ENCODE results near the gene EPYC. TPM values are rescaled to one million over a fixed set of nuclear protein-coding genes. Genes with fewer than 3 reads are reported as not detected.

Gene EPYC
- total RNA-seq, 5 donors from 2014 or later (not counting 1 experiment from before 2014, with no cell fraction given) = not detected

DNA sequence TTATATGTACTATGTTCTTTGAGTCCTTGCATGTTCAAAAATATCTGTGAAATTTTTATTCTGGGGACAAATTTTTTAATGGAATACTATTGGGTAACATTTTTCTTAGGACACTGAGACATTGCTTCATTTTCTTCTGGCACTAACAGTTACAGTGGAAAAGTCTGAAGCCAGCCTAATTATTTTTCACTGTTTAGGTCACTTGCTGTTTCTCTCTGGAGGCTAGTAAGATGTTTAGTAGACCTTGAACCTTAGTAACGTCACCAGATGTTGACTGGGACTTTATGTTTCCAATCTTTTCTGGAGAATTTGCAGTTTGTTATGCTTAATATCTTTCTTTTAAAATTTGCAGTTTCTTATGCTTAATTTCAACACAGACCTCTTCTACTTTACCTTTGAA lies 12.3 kb upstream of the EPYC start:
- POLR2A ChIA-PET = no interaction called here
- no CpG with 5 or more reads among the region's 1 CpG for WGBS (ENCODE audit: insufficient coverage)
- no peak for ATAC-seq (replicated peaks in 1 of 4)

DNA sequence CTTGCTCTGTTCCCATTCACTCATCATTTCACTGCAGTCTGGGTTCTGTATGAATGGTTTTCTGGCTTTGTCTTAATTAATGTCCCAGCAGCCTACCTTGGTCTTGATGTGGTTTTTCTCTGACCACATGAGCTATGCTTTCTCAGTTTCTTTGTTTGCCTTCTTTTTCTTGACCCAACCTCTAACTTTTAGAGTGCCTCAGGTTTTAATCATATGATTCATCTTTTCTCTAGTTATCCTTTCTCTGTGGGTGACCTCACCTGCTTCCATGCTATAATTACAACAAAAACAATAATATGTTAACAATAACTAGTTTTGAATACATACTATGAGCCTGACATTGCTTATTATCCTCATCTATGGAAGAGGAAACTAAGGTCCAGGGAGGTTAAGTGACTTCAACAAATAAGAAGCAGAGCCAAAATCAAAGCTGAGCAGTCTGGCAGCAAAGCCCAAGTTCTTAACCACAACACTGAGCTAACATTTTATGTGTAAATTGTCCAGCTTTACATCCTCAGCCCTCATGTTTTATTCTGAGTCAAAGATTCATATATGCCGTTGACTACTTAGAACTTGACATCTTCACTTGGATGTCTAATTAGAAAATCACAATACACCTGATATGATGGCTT lies 4.7 kb upstream of the EPYC start:
- DNase-seq = no peak
- no peak overlapping the region for H3K27ac Mint-ChIP-seq
- no CpG with 5 or more reads among the region's 1 CpG for whole genome bisulfite sequencing (ENCODE audit: insufficient coverage)
- H3K4me1 Mint-ChIP-seq = peaks cover 0 to 11% (median 4%) of the 10 kb centered on the region in 3 donors
- H3K36me3 Mint-ChIP-seq = no peaks in the 10 kb centered on the region
- H3K4me3 Mint-ChIP-seq = no peak overlapping the region
- H3K9me3 Mint-ChIP-seq = no peaks in the 10 kb centered on the region
- Histone ChIP-seq H3K4me1 (ENCODE audit: control insufficient read depth in 1 of 2, extremely low read depth in 1 of 2, insufficient read depth in 2 of 2, low read length in 2 of 2) (no peaks in the 10 kb centered on the region), H3K27me3 (replicated peaks in 1 of 2; ENCODE audit: control insufficient read depth in 2 of 2, extremely low read depth in 1 of 2, insufficient read depth in 2 of 2, low read length in 1 of 2) (no peaks in the 10 kb centered on the region), H3K27ac (ENCODE audit: low read length) (no peak overlapping the region), H3K4me3 (ENCODE audit: control insufficient read depth in 1 of 2, extremely low read depth in 1 of 2, low read length in 1 of 2) (no peak overlapping the region), H3K36me3 (ENCODE audit: control insufficient read depth in 2 of 2, extremely low read depth in 1 of 2, insufficient read depth in 1 of 2, low read length in 1 of 2) (no peaks in the 10 kb centered on the region), H3K9me3 (no peaks in the 10 kb centered on the region)
- H3K27me3 Mint-ChIP-seq = peaks cover 9 to 10% of the 10 kb centered on the region in 2 donors
- no peak for ATAC-seq (replicated peaks in 1 of 4)
- POLR2A ChIA-PET = no interaction called here
- CTCF ChIA-PET = no interaction called here

More for the DNA sequence above, 12.3 kb upstream of the EPYC start:
- Histone ChIP-seq H3K27ac (ENCODE audit: low read length) (no peak overlapping the region), H3K4me1 (ENCODE audit: control insufficient read depth in 1 of 2, extremely low read depth in 1 of 2, insufficient read depth in 2 of 2, low read length in 2 of 2) (no peaks in the 10 kb centered on the region), H3K9me3 (no peaks in the 10 kb centered on the region), H3K4me3 (ENCODE audit: control insufficient read depth in 1 of 2, extremely low read depth in 1 of 2, low read length in 1 of 2) (no peak overlapping the region), H3K27me3 (replicated peaks in 1 of 2; ENCODE audit: control insufficient read depth in 2 of 2, extremely low read depth in 1 of 2, insufficient read depth in 2 of 2, low read length in 1 of 2) (no peaks in the 10 kb centered on the region), H3K36me3 (ENCODE audit: control insufficient read depth in 2 of 2, extremely low read depth in 1 of 2, insufficient read depth in 1 of 2, low read length in 1 of 2) (no peaks in the 10 kb centered on the region)
- H3K27ac Mint-ChIP-seq = no peak overlapping the region
- H3K36me3 Mint-ChIP-seq = no peaks in the 10 kb centered on the region
- H3K4me3 Mint-ChIP-seq = no peak overlapping the region
- CTCF ChIA-PET = no interaction called here
- H3K4me1 Mint-ChIP-seq = no peaks in the 10 kb centered on the region
- DNase-seq = no peak
- peaks cover 0 to 3% (median 0%) of the 10 kb centered on the region in 3 donors for H3K9me3 Mint-ChIP-seq
- peaks cover 5 to 7% of the 10 kb centered on the region in 2 donors for H3K27me3 Mint-ChIP-seq

GRCh38 chr12:91007531-91008290 lies 2.9 kb upstream of the EPYC start:
- POLR2A ChIA-PET = no interaction called here
- DNase-seq (no peak), ATAC-seq (replicated peaks in 1 of 4) (no peak)
- Histone ChIP-seq H3K27me3 (replicated peaks in 1 of 2; ENCODE audit: control insufficient read depth in 2 of 2, extremely low read depth in 1 of 2, insufficient read depth in 2 of 2, low read length in 1 of 2) (no peaks in the 10 kb centered on the region), H3K9me3 (no peaks in the 10 kb centered on the region), H3K4me1 (ENCODE audit: control insufficient read depth in 1 of 2, extremely low read depth in 1 of 2, insufficient read depth in 2 of 2, low read length in 2 of 2) (no peaks in the 10 kb centered on the region), H3K36me3 (ENCODE audit: control insufficient read depth in 2 of 2, extremely low read depth in 1 of 2, insufficient read depth in 1 of 2, low read length in 1 of 2) (no peaks in the 10 kb centered on the region), H3K4me3 (ENCODE audit: control insufficient read depth in 1 of 2, extremely low read depth in 1 of 2, low read length in 1 of 2) (no peak overlapping the region), H3K27ac (ENCODE audit: low read length) (no peak overlapping the region)
- WGBS (ENCODE audit: insufficient coverage) = no CpG with 5 or more reads among the region's 2 CpGs
- H3K4me3 Mint-ChIP-seq = no peak overlapping the region
- no peaks in the 10 kb centered on the region for H3K36me3 Mint-ChIP-seq
- H3K9me3 Mint-ChIP-seq = no peaks in the 10 kb centered on the region
- CTCF ChIA-PET = no interaction called here
- no peak overlapping the region for H3K27ac Mint-ChIP-seq
- H3K4me1 Mint-ChIP-seq = peaks cover 0 to 11% (median 4%) of the 10 kb centered on the region in 3 donors
- peaks cover 2 to 5% of the 10 kb centered on the region in 2 donors for H3K27me3 Mint-ChIP-seq

GRCh38 chr12:91003737-91004136 lies 1.0 kb downstream of the EPYC start:
- no peak for DNase-seq
- H3K36me3 Mint-ChIP-seq = no peaks in the 10 kb centered on the region
- H3K27me3 Mint-ChIP-seq = peaks cover 0 to 3% of the 10 kb centered on the region in 2 donors
- no peaks in the 10 kb centered on the region for H3K9me3 ChIP-seq
- POLR2A ChIA-PET = interaction anchor here in 1 of 2 donors (0.6 kb wide), 1 partner anchor 1607 kb away, joined by 3 read pairs; no protein-coding TSS in a partner anchor
- no peaks in the 10 kb centered on the region for H3K36me3 ChIP-seq (ENCODE audit: control insufficient read depth in 2 of 2, extremely low read depth in 1 of 2, insufficient read depth in 1 of 2, low read length in 1 of 2)
- H3K9me3 Mint-ChIP-seq = no peaks in the 10 kb centered on the region
- no peak overlapping the region for H3K4me3 Mint-ChIP-seq
- CTCF ChIA-PET = no interaction called here
- no peaks in the 10 kb centered on the region for H3K27me3 ChIP-seq (replicated peaks in 1 of 2; ENCODE audit: control insufficient read depth in 2 of 2, extremely low read depth in 1 of 2, insufficient read depth in 2 of 2, low read length in 1 of 2)
- no peak overlapping the region for H3K27ac Mint-ChIP-seq
- H3K27ac ChIP-seq (ENCODE audit: low read length) = no peak overlapping the region
- ATAC-seq (replicated peaks in 1 of 4) = no peak
- peaks cover 0 to 11% (median 4%) of the 10 kb centered on the region in 3 donors for H3K4me1 Mint-ChIP-seq
- H3K4me1 ChIP-seq (ENCODE audit: control insufficient read depth in 1 of 2, extremely low read depth in 1 of 2, insufficient read depth in 2 of 2, low read length in 2 of 2) = no peaks in the 10 kb centered on the region
- no peak overlapping the region for H3K4me3 ChIP-seq (ENCODE audit: control insufficient read depth in 1 of 2, extremely low read depth in 1 of 2, low read length in 1 of 2)

DNA sequence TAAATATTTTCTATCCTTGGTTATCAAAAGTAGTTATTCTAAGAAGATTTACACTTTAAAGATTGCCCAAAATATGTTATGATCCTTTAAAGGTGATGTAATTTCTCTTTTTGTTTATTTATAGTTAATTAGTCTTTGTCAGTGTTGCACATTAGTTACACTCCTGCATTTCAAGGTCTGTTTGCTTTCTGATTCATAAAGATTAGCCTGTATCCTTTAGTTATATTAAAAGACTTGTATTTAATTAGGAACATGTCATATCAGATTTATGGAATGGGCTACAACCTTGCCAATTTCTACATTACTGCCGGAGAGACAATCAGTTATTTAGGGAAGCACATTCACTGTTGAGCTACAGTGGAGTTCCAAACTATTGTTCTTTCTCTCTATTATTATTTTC lies 3.5 kb downstream of the EPYC start:
- no peaks in the 10 kb centered on the region for H3K36me3 Mint-ChIP-seq
- H3K36me3 ChIP-seq (ENCODE audit: control insufficient read depth in 2 of 2, extremely low read depth in 1 of 2, insufficient read depth in 1 of 2, low read length in 1 of 2) = no peaks in the 10 kb centered on the region
- H3K4me1 ChIP-seq (ENCODE audit: control insufficient read depth in 1 of 2, extremely low read depth in 1 of 2, insufficient read depth in 2 of 2, low read length in 2 of 2) = no peaks in the 10 kb centered on the region
- ChIA-PET POLR2A (no interaction called here), CTCF (no interaction called here)
- no peaks in the 10 kb centered on the region for H3K27me3 ChIP-seq (replicated peaks in 1 of 2; ENCODE audit: control insufficient read depth in 2 of 2, extremely low read depth in 1 of 2, insufficient read depth in 2 of 2, low read length in 1 of 2)
- peaks cover 0 to 3% of the 10 kb centered on the region in 2 donors for H3K27me3 Mint-ChIP-seq
- H3K9me3 ChIP-seq = no peaks in the 10 kb centered on the region
- H3K27ac ChIP-seq (ENCODE audit: low read length) = no peak overlapping the region
- no peaks in the 10 kb centered on the region for H3K4me1 Mint-ChIP-seq
- H3K9me3 Mint-ChIP-seq = no peaks in the 10 kb centered on the region
- DNase-seq (no peak), ATAC-seq (replicated peaks in 1 of 4) (no peak)
- WGBS (ENCODE audit: insufficient coverage) = 100% methylated on average over 1 of the region's 1 CpG
- no peak overlapping the region for H3K4me3 ChIP-seq (ENCODE audit: control insufficient read depth in 1 of 2, extremely low read depth in 1 of 2, low read length in 1 of 2)
- H3K27ac Mint-ChIP-seq = no peak overlapping the region
- no peak overlapping the region for H3K4me3 Mint-ChIP-seq

DNA sequence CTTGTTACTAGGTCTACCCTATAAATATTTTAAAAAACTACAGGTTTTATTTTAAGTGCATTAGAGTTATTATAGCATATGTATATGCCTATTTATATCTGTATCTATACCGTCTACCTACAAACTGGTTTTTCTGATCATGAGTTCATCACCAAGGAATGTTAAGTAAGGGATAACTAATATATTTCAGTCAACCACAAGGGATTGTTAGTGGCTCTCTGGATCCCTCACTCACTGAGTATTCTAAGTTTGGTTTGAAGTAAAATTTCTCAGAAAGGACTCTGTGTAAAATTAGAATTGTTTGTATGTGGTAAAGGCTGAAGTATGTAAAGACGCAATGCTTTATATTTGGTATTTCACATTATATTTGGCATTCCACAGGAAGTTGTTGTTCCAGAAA lies 4.8 kb downstream of the EPYC start:
- Histone ChIP-seq H3K27me3 (replicated peaks in 1 of 2; ENCODE audit: control insufficient read depth in 2 of 2, extremely low read depth in 1 of 2, insufficient read depth in 2 of 2, low read length in 1 of 2) (no peaks in the 10 kb centered on the region), H3K27ac (ENCODE audit: low read length) (no peak overlapping the region), H3K4me1 (ENCODE audit: control insufficient read depth in 1 of 2, extremely low read depth in 1 of 2, insufficient read depth in 2 of 2, low read length in 2 of 2) (no peaks in the 10 kb centered on the region), H3K36me3 (ENCODE audit: control insufficient read depth in 2 of 2, extremely low read depth in 1 of 2, insufficient read depth in 1 of 2, low read length in 1 of 2) (no peaks in the 10 kb centered on the region), H3K9me3 (no peaks in the 10 kb centered on the region), H3K4me3 (ENCODE audit: control insufficient read depth in 1 of 2, extremely low read depth in 1 of 2, low read length in 1 of 2) (no peak overlapping the region)
- ATAC-seq (replicated peaks in 1 of 4) (no peak), DNase-seq (no peak)
- WGBS (ENCODE audit: insufficient coverage) = no CpG with 5 or more reads among the region's 2 CpGs
- Mint-ChIP-seq H3K9me3 (no peaks in the 10 kb centered on the region), H3K36me3 (no peaks in the 10 kb centered on the region), H3K4me1 (no peaks in the 10 kb centered on the region), H3K27me3 (peaks cover 0 to 3% of the 10 kb centered on the region in 2 donors), H3K27ac (no peak overlapping the region), H3K4me3 (no peak overlapping the region)
- ChIA-PET CTCF (no interaction called here), POLR2A (no interaction called here)

All from T-cell (primary cell).